MM.1S (cell line): ENCODE measurements around the gene NINJ2.

Source experiments
- CTCF ChIP-seq: fragments of 300-600 bp; sonication (generic); IDR thresholded peaks from 2 replicates; pipeline ENCODE4 v1.5.1; 2016; ENCODE audit warnings: antibody characterized with exemption, low read length, mixed read lengths
- EZH2phosphoT487 ChIP-seq: fragments of 300-600 bp; sonication (generic); IDR thresholded peaks from 2 replicates; pipeline ENCODE4 v1.6.1; 2018; ENCODE audit warnings: antibody characterized with exemption, low read length

DNA sequence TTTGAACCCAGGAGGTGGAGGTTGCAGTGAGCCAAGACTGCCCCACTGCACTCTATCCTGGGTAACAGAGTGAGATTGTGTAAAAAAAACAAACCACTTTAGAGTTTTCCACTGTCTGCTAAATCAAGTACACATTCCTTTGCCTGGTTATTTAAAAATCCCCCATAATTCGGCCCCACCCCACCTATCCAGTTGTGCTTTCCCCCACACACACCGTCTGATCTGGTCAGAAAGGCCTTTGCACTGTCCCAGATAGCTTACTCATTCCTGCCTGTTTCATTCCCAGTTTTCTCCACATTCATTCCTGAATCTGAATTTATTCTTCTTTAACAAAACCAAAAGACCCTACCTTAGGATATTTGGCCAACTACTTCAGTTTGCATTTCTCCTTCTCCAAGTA lies 29.5 kb downstream of the NINJ2 start:
- TF ChIP-seq CTCF, result no peak
- no peak for TF ChIP-seq EZH2phosphoT487
